Liver (tissue), 3 donors: Measurements from ENCODE around the gene ZSCAN21.

Experiments
- CTCF ChIP-seq: fragments of 150-350 bp; IDR thresholded peaks from 2 replicates; pipeline ENCODE4 v1.5.1; 2017; ENCODE audit warnings: improper control_type of control experiment, low read depth, low read length; ENCODE audit not compliant: missing input control
- REST ChIP-seq: IDR thresholded peaks from 2 replicates; pipeline ENCODE4 v1.6.1; 2016; ENCODE audit warnings: antibody characterized with exemption, mild to moderate bottlenecking
- TAF1 ChIP-seq: conservative IDR thresholded peaks from 2 replicates; pipeline ENCODE4 v1.6.1; 2016; ENCODE audit warnings: antibody characterized with exemption, mild to moderate bottlenecking
- donor health status: healthy.
- donor health status: healthy.

- no peak for TF ChIP-seq CTCF
- TF ChIP-seq REST = no peak
- TF ChIP-seq TAF1 = no peak
Observed at GRCh38 chr7:100101016-100101862, 51.7 kb downstream of the ZSCAN21 start, which contains the start of the genes AP4M1 and MCM7.
